GM13977 (cell line): ENCODE measurements around the gene RASGRP1.

Source experiments
- DNase-seq: peaks from one replicate; pipeline ENCODE4 v3.0.0; 2012; ENCODE audit warnings: low spot score
- CTCF ChIP-seq: IDR thresholded peaks from 2 replicates; pipeline ENCODE4 v1.5.1; 2012; ENCODE audit warnings: mild to moderate bottlenecking, control low read depth; ENCODE audit not compliant: insufficient read depth; ENCODE audit errors: extremely low read depth, missing control alignments
- in situ Hi-C: fragments of 300-500 bp; cut with MboI; formaldehyde crosslinking; loops from one replicate; pipeline ENCODE4 v1.12.0; 2022; ENCODE audit warnings: low sequenced_read_pairs, low pct_unique_long_range_greater_than_20kb, mixed read lengths, inconsistent platforms; ENCODE audit not compliant: unreplicated experiment

The RASGRP1 gene

GRCh38 chr15:38541026-38541425 is 23.6 kb downstream of the RASGRP1 start:
- no peak for DNase-seq
- TF ChIP-seq CTCF, result no peak
- in situ Hi-C loops, result no loop called here

- no peak for TF ChIP-seq CTCF
- no peak for DNase-seq
- in situ Hi-C loops, result no loop called here
Measured at GRCh38 chr15:38540510-38540909, 24.1 kb downstream of the RASGRP1 start.

- no peak for TF ChIP-seq CTCF
- in situ Hi-C loops, result no loop called here
Measured at GRCh38 chr15:38539008-38539343, 25.6 kb downstream of the RASGRP1 start.

GRCh38 chr15:38538328-38539007 is 26.1 kb downstream of the RASGRP1 start:
- DNase-seq, result no peak
- in situ Hi-C loops, result no loop called here
- no peak for TF ChIP-seq CTCF

More at GRCh38 chr15:38539008-38539343, 25.6 kb downstream of the RASGRP1 start:
- DNase-seq, result no peak

- DNase-seq, result no peak
- no peak for TF ChIP-seq CTCF
- in situ Hi-C loops, result no loop called here
Measured at GRCh38 chr15:38536201-38536676, 28.4 kb downstream of the RASGRP1 start.

- no peak for TF ChIP-seq CTCF
- no peak for DNase-seq
- in situ Hi-C loops, result no loop called here
Measured at GRCh38 chr15:38535491-38536200, 29.0 kb downstream of the RASGRP1 start.
